ENCODE data around the gene SEMA3A. TPM values are rescaled to one million over a fixed set of nuclear protein-coding genes. Genes with fewer than 3 reads are reported as not detected.

SEMA3A gene
- total RNA-seq, 1 experiment from 2014 or later: 14.2 TPM

GRCh38 chr7:84188786-84189405, 5.7 kb downstream of the SEMA3A start:
- no peak overlapping the region for H3K4me3 ChIP-seq (replicated peaks in 1 of 2; ENCODE audit: low read depth in 1 of 2, low read length in 2 of 2)
- DNase-seq (ENCODE audit: low read depth, low spot score) (no peak), ATAC-seq (peak; percentile 72)
- no peaks in the 10 kb centered on the region for H3K9me3 ChIP-seq (ENCODE audit: control insufficient read depth in 1 of 2, insufficient read depth in 1 of 2, low read depth in 1 of 2, low read length in 2 of 2)
- H3K27ac ChIP-seq (ENCODE audit: low read depth, low read length): no peak overlapping the region
- H2AFZ ChIP-seq (ENCODE audit: low read depth, low read length, poor library complexity, severe bottlenecking): peak overlapping the region; percentile 87
- no TSS peak for BruUV-seq (replicated peaks)
- ChIA-PET POLR2A (no interaction called here), RAD21 (ENCODE audit: low non-redundant PET in 1 of 2, low total read pairs in 2 of 2, uncharacterized antibody in 2 of 2, unreplicated experiment in 2 of 2) (no interaction called here), CTCF (no interaction called here)
- H3K36me3 ChIP-seq (ENCODE audit: control insufficient read depth in 1 of 2, insufficient read depth in 2 of 2, low read length in 2 of 2): no peaks in the 10 kb centered on the region
- no peaks in the 10 kb centered on the region for H3K9me2 ChIP-seq (ENCODE audit: insufficient read depth)
- peak overlapping the region; percentile 52; the same call in 1 of the 2 replicates for H3K4me2 ChIP-seq (ENCODE audit: low read length)
- no peak overlapping the region for H3K9ac ChIP-seq (ENCODE audit: low read length)
- peak; percentile 70 for TF ChIP-seq RAD21 (IDR thresholded peaks at IDR 0.05; ENCODE audit: low read depth)
- no peak for TF ChIP-seq CBX3 (IDR thresholded peaks at IDR 0.05; ENCODE audit: low read depth)
- TF ChIP-seq CTCF (IDR thresholded peaks at IDR 0.05 in 2 of 3, conservative IDR thresholded peaks at IDR 0.05 in 1 of 3; ENCODE audit: borderline replicate concordance in 1 of 3, insufficient read depth in 1 of 3, low read depth in 2 of 3, low read length in 2 of 3): peak; percentile 35 to 64 (median 44); a peak in 5 of 6 replicates
- peaks cover 5 to 27% of the 10 kb centered on the region in 2 experiments; a peak in 3 of 4 replicates for H3K4me1 ChIP-seq (ENCODE audit: control insufficient read depth in 1 of 2, insufficient read depth in 2 of 2, low read length in 2 of 2)
- no peaks in the 10 kb centered on the region for H3K27me3 ChIP-seq (ENCODE audit: insufficient read depth, low read length)
- H4K20me1 ChIP-seq (ENCODE audit: insufficient read depth): no peaks in the 10 kb centered on the region
- no peaks in the 10 kb centered on the region; the same call in 1 of the 2 replicates for H3K79me2 ChIP-seq (ENCODE audit: insufficient read depth, low read length)
- intact Hi-C loops (cut with micrococcal nuclease): loop anchor here (1.0 to 5.0 kb wide), 2 partner anchors 213 to 833 kb away; no protein-coding TSS in a partner anchor

- Histone ChIP-seq H3K9me3 (ENCODE audit: control insufficient read depth in 1 of 2, insufficient read depth in 1 of 2, low read depth in 1 of 2, low read length in 2 of 2) (no peaks in the 10 kb centered on the region), H3K27ac (ENCODE audit: low read depth, low read length) (no peak overlapping the region), H3K4me2 (ENCODE audit: low read length) (peak overlapping the region; percentile 52), H3K4me1 (ENCODE audit: control insufficient read depth in 1 of 2, insufficient read depth in 2 of 2, low read length in 2 of 2) (peaks cover 5 to 27% of the 10 kb centered on the region in 2 experiments; a peak in 3 of 4 replicates), H3K27me3 (ENCODE audit: insufficient read depth, low read length) (no peaks in the 10 kb centered on the region), H3K9ac (ENCODE audit: low read length) (no peak overlapping the region), H3K4me3 (replicated peaks in 1 of 2; ENCODE audit: low read depth in 1 of 2, low read length in 2 of 2) (no peak overlapping the region), H3K79me2 (ENCODE audit: insufficient read depth, low read length) (no peaks in the 10 kb centered on the region), H3K36me3 (ENCODE audit: control insufficient read depth in 1 of 2, insufficient read depth in 2 of 2, low read length in 2 of 2) (no peaks in the 10 kb centered on the region), H2AFZ (ENCODE audit: low read depth, low read length, poor library complexity, severe bottlenecking) (peak overlapping the region; percentile 87), H4K20me1 (ENCODE audit: insufficient read depth) (no peaks in the 10 kb centered on the region), H3K9me2 (ENCODE audit: insufficient read depth) (no peaks in the 10 kb centered on the region)
- no peak for TF ChIP-seq SIN3A (IDR thresholded peaks at IDR 0.05; ENCODE audit: low read depth)
- TF ChIP-seq FOSL1 (IDR thresholded peaks at IDR 0.05; ENCODE audit: low read depth): peak; percentile 67
- TF ChIP-seq POLR2A (IDR thresholded peaks at IDR 0.05; ENCODE audit: borderline replicate concordance, extremely low read depth, insufficient read depth, insufficient read length): no peak
- TF ChIP-seq SP1 (IDR thresholded peaks at IDR 0.05; ENCODE audit: low read depth): peak; percentile 44
- no peak; the same call in 1 of the 2 replicates for TF ChIP-seq CBX3 (IDR thresholded peaks at IDR 0.05; ENCODE audit: low read depth)
- peak; percentile 48 for TF ChIP-seq JUND (IDR thresholded peaks at IDR 0.05)
- ATAC-seq (no peak; the same call in 1 of the 2 replicates), DNase-seq (ENCODE audit: low read depth, low spot score) (no peak)
- BruUV-seq (replicated peaks): no TSS peak
- ChIA-PET CTCF (interaction anchor here (1.5 kb wide), 1 partner anchor 267 kb away, joined by 3 read pairs; no protein-coding TSS in a partner anchor), RAD21 (ENCODE audit: low non-redundant PET in 1 of 2, low total read pairs in 2 of 2, uncharacterized antibody in 2 of 2, unreplicated experiment in 2 of 2) (no interaction called here), POLR2A (no interaction called here)
- intact Hi-C loops (cut with micrococcal nuclease): loop anchor here (5.0 kb wide), 1 partner anchor 834 kb away; no protein-coding TSS in a partner anchor
Measured at GRCh38 chr7:84187813-84188510, 6.6 kb downstream of the SEMA3A start.
